GM19372 (cell line): ENCODE data around the gene HOXD10.
A peak's percentile ranks its signal among the peaks of the same experiment; 100 is the strongest.

ENCODE experiments used
- ATAC-seq: cut with Tn5 transposase; IDR thresholded peaks from one replicate; pipeline ENCODE4 v1.9.1; 2021; ENCODE audit warnings: mild to moderate bottlenecking, low read depth, moderate library complexity; ENCODE audit not compliant: unreplicated experiment

Gene HOXD10

DNA sequence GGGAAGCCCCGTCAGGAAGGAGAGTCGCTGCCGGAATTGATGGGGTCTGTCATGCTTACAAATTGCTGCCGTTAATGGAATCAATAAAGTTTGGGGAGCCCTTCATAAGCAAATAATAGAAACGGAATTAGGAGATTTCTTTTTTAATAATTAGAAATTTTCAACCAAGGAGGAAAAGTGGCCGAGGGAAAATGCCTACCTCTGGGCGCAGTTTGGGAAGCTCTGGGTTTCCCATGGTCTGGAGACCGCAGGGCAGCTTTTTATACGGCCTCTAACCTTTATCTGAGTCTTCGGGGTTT, 34.1 kb upstream of the HOXD10 start:
- no peak for ATAC-seq

DNA sequence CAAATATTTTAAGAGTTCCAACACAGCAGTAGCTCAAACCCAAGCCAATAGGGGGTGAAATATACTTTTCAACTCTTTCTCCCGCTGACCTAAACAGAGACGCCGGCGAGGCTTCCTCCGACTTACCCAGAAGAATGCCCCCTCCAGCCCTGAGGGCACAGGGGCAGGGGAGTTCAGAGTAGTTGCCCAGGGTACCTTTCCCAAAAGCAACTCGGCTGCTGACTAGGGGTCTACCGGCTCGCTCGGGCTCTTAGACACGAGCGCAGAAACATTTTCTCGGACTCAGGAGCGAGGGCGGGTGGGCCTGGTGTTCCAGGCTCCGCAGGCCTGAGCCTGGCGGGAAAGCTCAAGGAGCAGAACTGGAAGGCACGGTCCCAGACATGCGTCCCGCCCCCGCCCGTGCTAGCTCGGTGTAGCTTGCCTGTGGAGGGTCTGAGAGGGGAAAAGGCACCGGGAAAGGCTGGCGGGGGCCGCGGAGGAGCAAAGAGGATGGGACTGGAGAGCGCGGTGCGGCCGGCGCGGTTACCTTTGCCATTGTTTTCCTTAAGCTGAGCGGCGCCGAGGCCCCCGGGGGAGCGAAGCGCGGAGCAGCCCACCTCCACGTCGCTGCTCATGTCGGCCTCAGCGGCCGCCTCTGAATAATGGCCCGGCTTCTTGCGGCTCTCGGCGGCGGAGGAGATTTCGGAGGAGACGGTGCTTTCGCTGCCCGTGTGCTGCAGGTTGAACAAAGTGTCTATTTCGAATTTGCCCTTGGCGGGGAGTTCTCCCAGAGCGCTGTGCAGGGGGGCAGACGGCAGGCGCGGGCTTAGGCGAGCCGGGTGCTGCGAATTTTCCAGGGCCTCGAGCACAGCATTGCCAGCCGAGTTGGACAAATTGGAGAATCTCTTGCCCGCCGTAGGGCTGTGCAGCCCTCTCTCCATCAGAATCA, 33.5 kb upstream of the HOXD10 start:
- no peak for ATAC-seq

DNA sequence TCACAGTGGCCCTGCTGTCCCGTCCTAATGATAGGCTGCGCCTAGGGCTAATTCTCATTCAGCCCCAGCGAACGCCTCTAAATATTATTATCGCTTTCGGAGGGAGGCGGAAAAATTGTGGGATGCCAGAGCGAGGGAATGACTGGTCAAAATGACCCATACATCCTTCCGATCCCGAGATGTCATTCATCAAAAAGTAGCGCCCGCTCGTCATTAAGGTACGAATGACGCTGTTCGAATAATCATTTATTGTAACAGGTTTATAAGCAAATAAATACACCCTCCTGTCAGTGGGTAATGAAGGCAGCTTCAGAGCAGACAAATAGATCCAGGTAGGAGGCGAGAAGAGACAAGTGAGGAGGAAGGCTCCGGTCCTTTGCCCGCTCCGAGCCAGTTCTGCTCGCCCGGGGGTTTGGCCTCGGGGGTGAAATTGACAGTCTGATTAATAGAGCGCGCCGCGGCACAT, 32.7 kb upstream of the HOXD10 start, which contains the start of gene EVX2:
Gene EVX2 (minus strand): TSS at position 167 of the 466 bp plus-strand sequence. CDS start 186 bp downstream, outside the sequence.
- ATAC-seq: no peak

DNA sequence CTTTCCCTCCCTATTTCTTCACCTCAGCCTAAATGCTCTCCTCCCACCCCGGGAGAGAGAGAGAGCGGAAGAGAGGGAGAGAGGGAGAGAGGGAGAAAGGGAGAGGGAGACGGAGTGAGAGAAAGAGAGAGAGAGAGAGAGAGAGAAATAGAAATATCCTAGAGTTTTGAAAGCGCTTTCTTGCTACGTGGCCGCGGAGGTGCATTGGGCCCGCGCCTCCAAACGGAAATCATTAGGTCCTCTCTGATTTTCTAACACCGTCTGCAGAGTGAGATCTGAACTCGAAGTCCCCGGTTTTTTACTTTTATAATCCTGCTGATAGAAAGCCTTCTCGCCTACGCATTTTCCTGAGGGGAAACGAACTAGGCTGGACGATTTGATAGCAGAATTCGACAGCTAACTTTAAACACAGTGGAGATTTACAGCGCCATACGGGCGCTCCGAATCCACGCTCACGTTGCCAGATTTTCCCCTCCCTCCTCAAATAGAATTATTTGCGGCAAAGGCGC, 31.9 kb upstream of the HOXD10 start:
- no peak for ATAC-seq

DNA sequence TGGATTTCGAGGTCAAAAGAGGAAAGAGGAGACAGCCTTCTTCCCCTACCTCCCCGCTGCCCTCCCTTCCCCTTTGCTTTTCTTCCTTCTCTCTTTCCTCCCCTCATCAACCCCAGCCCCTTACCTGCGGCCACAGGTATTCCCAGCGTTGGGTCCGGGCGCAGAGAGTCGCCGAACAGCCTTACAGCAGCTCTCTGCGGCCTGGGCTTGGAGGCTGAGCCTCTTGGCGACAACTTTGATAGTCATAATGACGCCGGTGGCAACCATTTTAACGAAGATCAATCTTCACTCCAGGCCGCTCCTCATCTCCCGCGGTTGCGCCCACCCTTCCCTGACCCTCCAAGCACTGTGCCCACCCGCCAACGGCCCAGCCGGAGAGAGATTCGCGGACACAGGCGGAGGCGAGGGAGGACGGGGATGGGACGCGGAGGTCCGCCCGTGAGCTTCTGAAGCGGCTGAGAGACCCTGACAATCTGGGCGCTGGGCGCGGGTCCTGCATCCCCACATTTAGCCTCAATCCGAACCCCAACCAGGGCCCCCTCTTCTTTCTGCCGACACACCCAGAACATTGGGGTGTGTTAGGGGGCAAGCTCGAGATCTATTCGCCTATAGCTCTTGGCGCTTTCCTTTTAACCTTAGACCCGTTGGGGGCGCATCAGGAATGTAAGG, 31.3 kb upstream of the HOXD10 start:
- ATAC-seq: no peak

DNA sequence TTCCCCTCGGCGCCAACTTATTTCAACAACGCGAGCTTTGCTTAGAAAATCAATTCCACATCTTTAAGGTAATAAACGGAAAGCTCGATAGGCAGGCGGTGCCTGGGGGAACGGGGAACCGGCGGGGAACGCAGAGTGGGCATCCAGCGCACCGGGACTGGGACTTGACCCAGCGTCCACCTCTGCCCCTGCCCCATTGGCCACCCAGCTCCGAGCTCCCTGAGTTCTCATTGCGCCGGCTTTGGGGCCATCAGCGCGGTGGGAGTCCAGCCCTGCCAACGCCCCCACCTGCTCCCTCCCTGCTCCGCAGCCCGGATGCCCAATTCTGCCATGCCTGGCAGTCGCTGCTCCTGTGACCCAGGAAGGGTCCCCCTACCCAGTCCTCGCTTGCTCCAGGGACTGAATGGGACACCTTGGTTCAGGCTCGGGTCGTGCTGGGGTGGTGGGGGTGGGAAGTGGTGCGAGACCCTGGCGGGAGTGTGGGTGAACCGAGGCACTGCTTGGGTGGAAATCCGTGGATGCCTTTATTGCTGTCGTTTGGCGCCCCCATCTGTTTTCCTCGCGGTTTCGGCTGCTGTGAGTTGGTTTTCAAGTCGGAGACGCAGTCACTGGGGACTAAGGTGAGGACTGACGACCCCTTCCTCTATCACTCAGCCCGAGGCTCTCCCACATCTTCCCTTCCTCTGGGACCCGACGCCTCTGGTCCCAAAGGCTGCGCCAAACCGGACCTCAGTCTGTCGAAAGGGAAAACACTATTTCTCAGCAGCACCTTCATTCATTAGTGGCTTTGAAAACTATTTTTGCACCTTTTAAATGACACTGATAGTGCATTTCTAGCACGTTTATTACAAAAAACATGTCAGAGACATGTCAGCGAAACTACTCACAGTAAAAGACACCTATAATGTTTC, 30.5 kb upstream of the HOXD10 start:
- no peak for ATAC-seq

DNA sequence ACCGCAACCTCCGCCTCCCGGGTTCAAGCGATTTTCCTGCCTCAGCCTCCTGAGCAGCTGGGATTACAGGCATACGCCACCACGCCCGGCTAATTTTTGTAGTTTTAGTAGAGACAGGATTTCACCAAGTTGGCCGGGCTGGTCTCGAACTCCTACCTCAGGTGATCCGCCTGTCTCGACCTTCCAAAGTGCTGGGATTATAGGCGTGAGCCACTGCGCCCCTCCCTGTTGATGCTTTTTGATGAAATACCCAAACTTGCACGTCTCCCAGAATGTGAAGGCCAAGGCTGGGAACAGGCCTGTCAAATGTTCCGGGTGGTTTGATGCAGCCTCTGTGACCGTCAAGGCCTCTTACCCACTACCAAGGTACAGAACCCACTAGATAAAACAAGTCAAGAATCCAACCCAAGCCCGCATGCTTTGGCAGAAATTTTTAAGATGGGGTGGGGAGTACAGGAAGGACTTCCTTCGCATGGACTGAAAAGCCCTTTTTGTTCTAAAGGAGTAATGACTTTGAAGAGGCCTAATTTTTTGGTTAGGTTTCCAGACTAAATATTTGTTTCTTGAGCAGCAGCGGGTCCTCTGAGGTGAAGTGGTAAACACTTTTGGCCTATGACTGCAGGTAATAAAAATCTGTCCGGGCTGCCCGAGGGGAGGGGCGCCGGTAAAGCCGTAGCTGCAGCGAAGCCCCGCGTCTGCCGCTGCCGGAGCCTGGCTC, 29.1 kb upstream of the HOXD10 start:
- no peak for ATAC-seq

DNA sequence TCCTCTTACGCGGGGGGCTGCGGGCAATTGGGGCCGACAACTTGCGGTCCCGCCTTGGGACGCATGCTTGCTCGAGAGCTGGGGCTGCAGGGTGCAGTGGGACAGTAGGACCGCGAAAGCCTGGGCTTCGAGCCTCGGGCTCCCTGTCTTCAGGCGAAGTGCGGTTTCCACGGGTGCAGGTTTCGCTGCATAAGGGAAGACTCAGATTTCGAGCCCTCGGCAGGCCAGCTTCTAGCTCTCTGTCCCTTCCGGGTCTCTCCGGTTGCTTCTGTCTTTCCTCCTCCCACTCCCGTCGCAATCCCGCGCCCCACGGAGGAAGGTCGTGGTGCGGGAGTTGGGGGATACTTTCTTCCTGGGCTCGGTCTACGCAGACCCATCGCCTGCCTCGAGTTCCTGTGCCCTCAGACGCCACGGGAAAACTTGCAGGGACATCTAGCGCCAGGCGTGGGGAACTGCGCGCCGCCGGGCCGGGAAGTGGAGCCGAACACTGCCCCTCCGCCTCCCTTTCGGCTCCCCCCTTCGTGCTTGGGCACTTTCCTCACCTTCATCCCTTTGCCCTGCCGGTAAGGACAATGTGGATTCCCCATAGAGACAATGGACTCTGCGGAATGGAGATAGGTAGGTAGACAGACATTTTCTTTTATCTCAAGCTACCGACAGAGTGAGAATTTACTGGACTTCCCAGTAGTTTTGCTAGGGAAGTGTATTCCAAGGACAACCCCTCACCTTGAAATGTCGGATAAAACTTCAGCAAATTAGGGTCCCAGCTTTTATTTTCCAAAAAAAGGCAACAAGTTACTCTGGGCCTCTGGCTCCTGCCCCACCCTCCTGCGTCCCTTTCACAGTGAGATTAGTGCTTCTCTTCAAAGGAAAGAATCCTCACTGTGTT, 28.3 kb upstream of the HOXD10 start:
- ATAC-seq: peak; percentile 61

DNA sequence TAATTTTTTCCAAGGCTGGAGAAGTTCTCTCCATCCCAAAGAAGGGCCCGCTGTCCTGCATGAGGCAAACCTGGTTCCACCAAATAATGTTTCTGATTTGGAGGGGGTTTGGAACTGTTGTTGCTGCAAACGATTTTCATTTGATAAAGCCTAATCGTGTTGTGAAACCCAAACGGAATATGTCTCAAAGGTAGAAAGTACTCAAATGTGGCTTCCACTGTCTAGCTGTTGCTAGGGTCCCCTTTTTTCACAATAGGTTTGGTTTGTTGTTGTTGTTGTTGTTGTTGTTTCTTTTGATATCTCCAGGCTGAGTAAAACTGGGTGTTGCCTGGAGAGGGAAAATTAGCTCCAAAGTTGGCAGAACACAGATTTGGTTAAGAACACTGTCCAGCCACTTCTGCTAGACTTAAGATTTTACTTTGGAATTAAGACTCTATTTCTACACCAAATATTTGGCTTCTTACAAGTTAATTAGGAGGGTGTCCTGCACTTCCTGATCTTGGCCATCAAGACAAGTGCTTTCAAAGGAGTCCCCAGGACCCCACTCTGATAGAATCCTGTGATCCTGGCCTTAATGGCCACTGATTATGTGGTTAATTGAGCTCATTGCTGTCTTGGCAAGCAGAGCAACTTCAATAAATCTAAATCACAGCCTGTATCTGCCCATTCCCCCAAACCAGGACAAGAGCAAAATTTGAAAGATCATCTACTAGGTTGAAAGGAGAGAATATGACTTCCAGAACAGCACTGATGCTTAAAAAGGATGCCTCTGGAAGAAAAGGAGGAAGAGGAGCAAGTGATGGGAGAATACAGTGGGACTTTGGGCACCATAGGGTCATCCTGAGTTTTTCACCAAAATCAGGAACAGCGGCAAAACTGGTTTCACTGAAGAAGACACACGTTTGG, 27.4 kb upstream of the HOXD10 start:
- ATAC-seq: no peak

DNA sequence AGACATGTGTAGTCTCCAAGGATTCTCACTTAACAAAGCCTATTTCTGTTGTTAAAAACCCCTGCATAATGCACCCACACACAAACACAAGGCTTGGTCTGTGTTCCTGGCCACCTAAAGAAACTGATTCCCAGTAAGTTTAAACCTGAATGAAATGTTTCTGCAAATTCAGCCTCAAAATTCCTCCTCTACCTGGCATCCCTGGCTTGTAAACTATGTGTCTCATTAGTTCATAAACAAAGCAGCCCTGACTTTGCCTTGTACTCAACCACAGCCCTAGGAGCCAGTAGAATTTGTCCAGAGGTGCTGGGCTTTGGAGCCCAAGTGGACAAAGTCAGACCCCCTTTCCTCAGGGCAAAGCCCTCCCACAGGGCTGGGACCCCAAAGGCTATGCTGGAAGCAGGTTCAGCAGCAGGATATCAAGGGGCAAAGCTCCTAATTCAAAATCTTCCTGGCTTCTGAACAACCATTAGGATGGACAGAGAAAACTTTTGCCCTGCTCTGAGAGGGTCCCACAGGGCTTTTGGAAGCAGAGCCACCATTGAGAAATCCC, 26.7 kb upstream of the HOXD10 start:
- ATAC-seq: no peak

DNA sequence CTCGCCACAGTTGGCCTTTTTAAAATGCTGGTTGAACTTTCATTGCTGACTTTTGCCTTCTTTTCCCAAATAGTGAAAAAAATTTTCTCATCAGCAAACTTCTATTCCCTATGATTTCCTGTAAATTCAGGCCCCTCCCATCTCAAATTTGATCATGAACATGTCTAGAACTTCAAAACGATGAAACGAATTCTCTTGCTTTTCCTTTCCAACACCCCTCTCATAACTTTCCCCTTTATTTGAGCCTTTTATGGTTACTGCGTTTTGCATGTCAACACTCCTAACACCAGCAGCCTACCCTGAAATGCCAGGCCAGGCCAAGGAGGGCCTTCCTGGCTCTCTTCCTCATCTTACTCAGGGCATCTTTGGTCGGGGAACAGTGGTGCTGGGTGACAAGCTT, 25.7 kb upstream of the HOXD10 start:
- no peak for ATAC-seq

DNA sequence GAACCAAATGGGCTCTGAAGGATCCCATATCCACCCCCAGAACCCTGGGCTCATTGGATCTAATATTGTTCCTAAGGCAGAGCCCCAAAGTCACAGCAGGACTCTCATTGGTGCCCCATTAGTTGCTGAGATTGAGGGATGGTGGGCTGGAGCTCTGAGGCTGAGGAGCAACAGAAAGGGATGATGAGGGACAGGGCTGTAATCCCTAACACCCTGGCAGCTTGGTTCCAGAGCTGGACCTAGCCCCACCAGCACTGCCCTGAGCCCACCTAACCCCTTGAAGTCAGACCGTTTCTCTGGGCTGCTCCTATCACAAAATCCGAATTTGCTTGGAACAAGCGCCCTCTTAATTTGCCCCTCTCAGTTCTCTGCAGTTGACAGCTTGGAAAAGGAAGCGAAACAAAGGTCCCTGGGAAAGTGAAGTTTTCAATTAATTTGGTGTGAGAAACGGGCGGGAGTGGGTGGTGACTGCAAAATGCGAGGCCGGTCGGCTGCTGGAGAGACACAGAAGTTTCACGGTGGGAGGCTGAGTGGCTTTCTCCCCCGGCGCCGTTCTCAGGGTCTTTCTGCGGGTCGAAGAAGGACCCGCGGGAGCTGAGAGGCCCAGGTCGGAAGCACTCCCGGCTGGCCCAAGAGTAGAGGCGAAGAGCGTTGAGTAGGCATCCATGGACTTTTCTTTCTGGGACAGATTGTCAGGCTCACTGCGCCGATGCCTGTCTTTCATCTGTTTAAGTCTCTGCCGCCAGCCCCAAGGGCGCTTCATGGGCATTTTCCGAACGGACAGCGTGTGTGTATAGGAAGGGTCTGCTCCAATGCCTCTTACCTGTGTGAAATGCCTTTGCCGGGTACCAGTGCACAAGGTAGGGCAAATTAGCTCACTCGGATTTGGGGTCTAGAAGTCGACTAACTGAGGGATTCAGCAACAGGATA, 25.0 kb upstream of the HOXD10 start:
- no peak for ATAC-seq

DNA sequence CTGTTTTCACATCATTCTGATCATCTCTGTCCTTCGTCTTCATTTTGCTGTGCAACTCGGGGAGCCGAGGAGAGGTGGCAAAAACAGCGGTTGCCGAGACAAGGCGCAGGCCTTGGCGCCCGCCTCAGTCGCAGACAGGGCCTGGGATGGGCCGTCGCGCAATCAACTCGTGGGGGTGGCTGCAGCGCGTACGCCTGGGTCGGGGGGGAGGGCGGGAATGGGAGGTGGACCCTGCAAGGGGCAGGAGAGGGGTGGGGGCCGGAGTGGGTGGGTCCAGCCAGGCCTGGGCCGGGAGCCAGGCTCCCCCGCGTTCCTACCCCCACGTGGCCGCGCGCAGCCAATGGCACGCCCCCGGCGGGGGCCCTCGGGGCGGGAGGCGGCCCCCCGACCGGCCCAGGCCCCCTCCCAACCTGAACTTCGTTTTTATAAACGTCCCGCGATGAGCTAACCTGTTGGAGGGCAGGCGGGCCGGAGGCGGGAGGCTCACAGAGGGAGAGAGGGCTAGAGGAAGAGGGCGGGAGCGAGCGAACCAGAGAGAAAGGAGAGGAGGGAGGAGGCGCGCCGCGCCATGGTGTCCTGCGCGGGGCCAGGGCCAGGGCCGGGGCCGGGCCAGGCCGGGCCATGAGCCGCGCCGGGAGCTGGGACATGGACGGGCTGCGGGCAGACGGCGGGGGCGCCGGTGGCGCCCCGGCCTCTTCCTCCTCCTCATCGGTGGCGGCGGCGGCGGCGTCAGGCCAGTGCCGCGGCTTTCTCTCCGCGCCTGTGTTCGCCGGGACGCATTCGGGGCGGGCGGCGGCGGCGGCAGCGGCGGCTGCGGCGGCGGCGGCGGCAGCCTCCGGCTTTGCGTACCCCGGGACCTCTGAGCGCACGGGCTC, 24.1 kb upstream of the HOXD10 start, which contains the start of gene HOXD13:
Gene HOXD13 (plus strand): TSS at position 452 of the 875 bp plus-strand sequence. CDS start 170 bp downstream, at position 622.
- no peak for ATAC-seq

DNA sequence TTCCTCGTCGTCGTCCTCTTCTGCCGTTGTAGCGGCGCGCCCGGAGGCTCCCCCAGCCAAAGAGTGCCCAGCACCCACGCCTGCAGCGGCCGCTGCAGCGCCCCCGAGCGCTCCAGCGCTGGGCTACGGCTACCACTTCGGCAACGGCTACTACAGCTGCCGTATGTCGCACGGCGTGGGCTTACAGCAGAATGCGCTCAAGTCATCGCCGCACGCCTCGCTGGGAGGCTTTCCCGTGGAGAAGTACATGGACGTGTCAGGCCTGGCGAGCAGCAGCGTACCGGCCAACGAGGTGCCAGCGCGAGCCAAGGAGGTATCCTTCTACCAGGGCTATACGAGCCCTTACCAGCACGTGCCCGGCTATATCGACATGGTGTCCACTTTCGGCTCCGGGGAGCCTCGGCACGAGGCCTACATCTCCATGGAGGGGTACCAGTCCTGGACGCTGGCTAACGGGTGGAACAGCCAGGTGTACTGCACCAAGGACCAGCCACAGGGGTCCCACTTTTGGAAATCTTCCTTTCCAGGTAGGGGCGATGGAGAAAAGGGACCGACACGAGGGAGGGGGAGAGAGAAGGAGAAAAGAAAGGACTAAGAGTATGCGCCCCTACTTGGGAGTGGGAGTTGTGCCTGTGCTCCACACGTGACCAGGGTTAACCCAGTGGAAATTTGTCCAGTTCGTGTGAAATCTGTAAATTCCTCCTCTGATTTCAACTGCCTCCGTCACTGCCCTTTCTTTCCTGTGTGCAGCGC, 23.3 kb upstream of the HOXD10 start:
- no peak for ATAC-seq

DNA sequence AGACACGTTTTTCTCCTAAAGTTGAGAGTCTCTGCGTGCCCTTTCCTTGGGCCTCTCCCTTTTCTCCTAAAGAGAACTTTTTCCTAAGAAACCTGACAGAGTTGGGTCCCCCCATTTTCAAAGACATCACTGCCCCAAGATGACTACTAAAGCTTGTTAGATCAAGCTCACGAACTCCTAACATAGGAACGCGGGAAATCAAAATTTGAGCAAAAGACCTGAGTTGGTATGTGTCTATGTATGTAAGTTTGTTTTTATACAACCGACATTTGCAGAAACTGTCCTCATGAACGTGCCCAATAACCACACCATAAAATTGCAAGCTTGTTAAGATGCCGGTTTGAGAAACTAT, 22.7 kb upstream of the HOXD10 start:
- ATAC-seq: no peak
